ENCODE data around the gene CCDC92. TPM values are rescaled to one million over a fixed set of nuclear protein-coding genes. Genes with fewer than 3 reads are reported as not detected.

Gene CCDC92
- total and polyA plus RNA-seq, 2 of the 13 experiments (the other 11 are each of a cell fraction or from before 2014, with no cell fraction given): 5.4 to 14.7 TPM

- TF ChIP-seq ZNF281 (CRISPR knock-in tag; IDR thresholded peaks at IDR 0.05; ENCODE audit: borderline replicate concordance) (no peak), TRIM24 (CRISPR knock-in tag; IDR thresholded peaks at IDR 0.05) (no peak)
- peaks cover 0 to 21% of the 10 kb centered on the region in 2 experiments; a peak in 2 of 5 replicates for H3K27me3 ChIP-seq (ENCODE audit: control insufficient read depth in 1 of 2, insufficient read depth in 2 of 2, low read length in 2 of 2)
- in situ Hi-C loops (cut with HindIII; ENCODE audit: extremely low pct_ligation_motif_present, low pct_unique_long_range_greater_than_20kb): no loop called here
- H3K36me3 ChIP-seq (replicated peaks in 1 of 2; ENCODE audit: control insufficient read depth in 1 of 2, insufficient read depth in 2 of 2, low read length in 2 of 2): no peaks in the 10 kb centered on the region
- CTCF ChIA-PET (ENCODE audit: low intra/inter-chr PET ratio, low total read pairs): no interaction called here
- intact Hi-C loops (cut with micrococcal nuclease; ENCODE audit: unreplicated experiment): no loop called here
- H3K9me3 ChIP-seq (ENCODE audit: low read length): no peaks in the 10 kb centered on the region
- WGBS (ENCODE audit: low lambda C conversion rate): 42% methylated on average over 14 of the region's 20 CpGs
- H3K79me2 ChIP-seq (ENCODE audit: insufficient read depth, low read length): no peaks in the 10 kb centered on the region
- POLR2A ChIA-PET: no interaction called here
- FAIRE-seq (no peak), DNase-seq (ENCODE audit: low spot score) (no peak), ATAC-seq (no peak)
- no peaks in the 10 kb centered on the region for H3K4me1 ChIP-seq (ENCODE audit: insufficient read depth, low read length)
- H2AFZ ChIP-seq (ENCODE audit: low read length): no peak overlapping the region
- no peak overlapping the region for H3K9ac ChIP-seq (ENCODE audit: insufficient read depth, low read depth, low read length)
- H3K27ac ChIP-seq (ENCODE audit: extremely low read length, insufficient read depth, low read length): no peak overlapping the region
- H4K20me1 ChIP-seq (ENCODE audit: insufficient read depth, low read length): no peaks in the 10 kb centered on the region
- H3K4me3 ChIP-seq (replicated peaks in 1 of 3; ENCODE audit: insufficient read depth in 1 of 3, low read depth in 2 of 3, low read length in 3 of 3): no peak overlapping the region
- H3K4me2 ChIP-seq (ENCODE audit: low read depth, low read length): no peak overlapping the region
- BruUV-seq (replicated peaks): no TSS peak
Observed at GRCh38 chr12:123914726-123915333, 57.8 kb downstream of the CCDC92 start.

All from HepG2 (cell line).